Liver (tissue), 3 donors: ENCODE measurements around the gene TNNI3.

Experiments
- EGR1 ChIP-seq, 2 donors: IDR thresholded peaks; 2 replicates each; pipeline ENCODE4 v1.6.1; 2016 to 2018; ENCODE audit warnings: antibody characterized with exemption in 2 of 2, low read depth in 2 of 2
- FOXA1 ChIP-seq: IDR thresholded peaks from 2 replicates; pipeline ENCODE4 v1.6.1; 2016; ENCODE audit warnings: antibody characterized with exemption
- JUND ChIP-seq, 2 donors: IDR thresholded peaks; 2 replicates each; pipeline ENCODE4 v1.6.1; 2016; ENCODE audit warnings: antibody characterized with exemption in 2 of 2
- RAD21 ChIP-seq, 2 donors: IDR thresholded peaks; 2 replicates each; pipeline ENCODE4 v1.6.1; 2016; ENCODE audit warnings: antibody characterized with exemption in 2 of 2, mild to moderate bottlenecking in 2 of 2
- SP1 ChIP-seq: IDR thresholded peaks from 2 replicates; pipeline ENCODE4 v1.6.1; 2018; ENCODE audit warnings: antibody characterized with exemption, mild to moderate bottlenecking
- TAF1 ChIP-seq: conservative IDR thresholded peaks from 2 replicates; pipeline ENCODE4 v1.6.1; 2016; ENCODE audit warnings: antibody characterized with exemption, mild to moderate bottlenecking
- YY1 ChIP-seq: IDR thresholded peaks from 2 replicates; pipeline ENCODE4 v1.6.1; 2016; ENCODE audit warnings: antibody characterized with exemption, mild to moderate bottlenecking
- TF ChIP-seq, protein P1 (sequence below): fragments of 150-350 bp; IDR thresholded peaks from 2 replicates; pipeline ENCODE4 v1.5.1; 2017; ENCODE audit warnings: improper control_type of control experiment, low read depth, low read length; ENCODE audit not compliant: missing input control
- TF ChIP-seq, protein P2 (sequence below): IDR thresholded peaks from 2 replicates; pipeline ENCODE4 v1.6.1; 2016; ENCODE audit warnings: antibody characterized with exemption, mild to moderate bottlenecking
- TF ChIP-seq, protein P3 (sequence below): IDR thresholded peaks from 2 replicates; pipeline ENCODE4 v1.6.1; 2016; ENCODE audit warnings: antibody characterized with exemption
- TF ChIP-seq, protein P4 (sequence below): IDR thresholded peaks from 2 replicates; pipeline ENCODE4 v1.6.1; 2016; ENCODE audit warnings: antibody characterized with exemption
- donor health status: healthy.
- donor health status: healthy.

DNA sequence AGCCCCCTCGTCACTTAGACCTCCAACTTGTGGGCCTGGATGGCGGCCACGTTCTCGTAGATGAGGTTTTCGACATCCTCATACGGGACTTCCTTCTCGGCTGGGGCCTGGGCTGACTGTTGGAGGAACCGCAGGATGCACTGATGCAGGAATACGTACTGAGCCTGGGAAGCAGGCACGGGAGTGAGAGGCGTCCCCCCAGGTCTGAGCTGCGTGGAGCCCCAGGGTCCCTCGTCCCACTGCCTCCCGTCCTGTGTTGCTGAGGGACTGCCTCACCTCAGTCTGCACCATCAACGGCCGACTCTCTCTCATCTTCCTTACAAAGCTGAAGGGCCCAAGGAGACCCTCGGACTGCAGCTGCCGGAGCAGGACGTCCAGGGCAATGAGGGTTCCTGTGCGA is 24.2 kb upstream of the TNNI3 start:
- TF ChIP-seq, protein P1, sequence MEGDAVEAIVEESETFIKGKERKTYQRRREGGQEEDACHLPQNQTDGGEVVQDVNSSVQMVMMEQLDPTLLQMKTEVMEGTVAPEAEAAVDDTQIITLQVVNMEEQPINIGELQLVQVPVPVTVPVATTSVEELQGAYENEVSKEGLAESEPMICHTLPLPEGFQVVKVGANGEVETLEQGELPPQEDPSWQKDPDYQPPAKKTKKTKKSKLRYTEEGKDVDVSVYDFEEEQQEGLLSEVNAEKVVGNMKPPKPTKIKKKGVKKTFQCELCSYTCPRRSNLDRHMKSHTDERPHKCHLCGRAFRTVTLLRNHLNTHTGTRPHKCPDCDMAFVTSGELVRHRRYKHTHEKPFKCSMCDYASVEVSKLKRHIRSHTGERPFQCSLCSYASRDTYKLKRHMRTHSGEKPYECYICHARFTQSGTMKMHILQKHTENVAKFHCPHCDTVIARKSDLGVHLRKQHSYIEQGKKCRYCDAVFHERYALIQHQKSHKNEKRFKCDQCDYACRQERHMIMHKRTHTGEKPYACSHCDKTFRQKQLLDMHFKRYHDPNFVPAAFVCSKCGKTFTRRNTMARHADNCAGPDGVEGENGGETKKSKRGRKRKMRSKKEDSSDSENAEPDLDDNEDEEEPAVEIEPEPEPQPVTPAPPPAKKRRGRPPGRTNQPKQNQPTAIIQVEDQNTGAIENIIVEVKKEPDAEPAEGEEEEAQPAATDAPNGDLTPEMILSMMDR: no peak
- TF ChIP-seq TAF1 (no peak), JUND (IDR thresholded peaks at IDR 0.05) (no peak), YY1 (no peak), SP1 (no peak), RAD21 (IDR thresholded peaks at IDR 0.05) (no peak), FOXA1 (no peak), EGR1 (IDR thresholded peaks at IDR 0.05; ENCODE audit: low read depth in 2 of 2) (no peak)
- TF ChIP-seq, protein P2, sequence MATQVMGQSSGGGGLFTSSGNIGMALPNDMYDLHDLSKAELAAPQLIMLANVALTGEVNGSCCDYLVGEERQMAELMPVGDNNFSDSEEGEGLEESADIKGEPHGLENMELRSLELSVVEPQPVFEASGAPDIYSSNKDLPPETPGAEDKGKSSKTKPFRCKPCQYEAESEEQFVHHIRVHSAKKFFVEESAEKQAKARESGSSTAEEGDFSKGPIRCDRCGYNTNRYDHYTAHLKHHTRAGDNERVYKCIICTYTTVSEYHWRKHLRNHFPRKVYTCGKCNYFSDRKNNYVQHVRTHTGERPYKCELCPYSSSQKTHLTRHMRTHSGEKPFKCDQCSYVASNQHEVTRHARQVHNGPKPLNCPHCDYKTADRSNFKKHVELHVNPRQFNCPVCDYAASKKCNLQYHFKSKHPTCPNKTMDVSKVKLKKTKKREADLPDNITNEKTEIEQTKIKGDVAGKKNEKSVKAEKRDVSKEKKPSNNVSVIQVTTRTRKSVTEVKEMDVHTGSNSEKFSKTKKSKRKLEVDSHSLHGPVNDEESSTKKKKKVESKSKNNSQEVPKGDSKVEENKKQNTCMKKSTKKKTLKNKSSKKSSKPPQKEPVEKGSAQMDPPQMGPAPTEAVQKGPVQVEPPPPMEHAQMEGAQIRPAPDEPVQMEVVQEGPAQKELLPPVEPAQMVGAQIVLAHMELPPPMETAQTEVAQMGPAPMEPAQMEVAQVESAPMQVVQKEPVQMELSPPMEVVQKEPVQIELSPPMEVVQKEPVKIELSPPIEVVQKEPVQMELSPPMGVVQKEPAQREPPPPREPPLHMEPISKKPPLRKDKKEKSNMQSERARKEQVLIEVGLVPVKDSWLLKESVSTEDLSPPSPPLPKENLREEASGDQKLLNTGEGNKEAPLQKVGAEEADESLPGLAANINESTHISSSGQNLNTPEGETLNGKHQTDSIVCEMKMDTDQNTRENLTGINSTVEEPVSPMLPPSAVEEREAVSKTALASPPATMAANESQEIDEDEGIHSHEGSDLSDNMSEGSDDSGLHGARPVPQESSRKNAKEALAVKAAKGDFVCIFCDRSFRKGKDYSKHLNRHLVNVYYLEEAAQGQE: no peak
- TF ChIP-seq, protein P3, sequence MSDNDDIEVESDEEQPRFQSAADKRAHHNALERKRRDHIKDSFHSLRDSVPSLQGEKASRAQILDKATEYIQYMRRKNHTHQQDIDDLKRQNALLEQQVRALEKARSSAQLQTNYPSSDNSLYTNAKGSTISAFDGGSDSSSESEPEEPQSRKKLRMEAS: no peak
- TF ChIP-seq, protein P4, sequence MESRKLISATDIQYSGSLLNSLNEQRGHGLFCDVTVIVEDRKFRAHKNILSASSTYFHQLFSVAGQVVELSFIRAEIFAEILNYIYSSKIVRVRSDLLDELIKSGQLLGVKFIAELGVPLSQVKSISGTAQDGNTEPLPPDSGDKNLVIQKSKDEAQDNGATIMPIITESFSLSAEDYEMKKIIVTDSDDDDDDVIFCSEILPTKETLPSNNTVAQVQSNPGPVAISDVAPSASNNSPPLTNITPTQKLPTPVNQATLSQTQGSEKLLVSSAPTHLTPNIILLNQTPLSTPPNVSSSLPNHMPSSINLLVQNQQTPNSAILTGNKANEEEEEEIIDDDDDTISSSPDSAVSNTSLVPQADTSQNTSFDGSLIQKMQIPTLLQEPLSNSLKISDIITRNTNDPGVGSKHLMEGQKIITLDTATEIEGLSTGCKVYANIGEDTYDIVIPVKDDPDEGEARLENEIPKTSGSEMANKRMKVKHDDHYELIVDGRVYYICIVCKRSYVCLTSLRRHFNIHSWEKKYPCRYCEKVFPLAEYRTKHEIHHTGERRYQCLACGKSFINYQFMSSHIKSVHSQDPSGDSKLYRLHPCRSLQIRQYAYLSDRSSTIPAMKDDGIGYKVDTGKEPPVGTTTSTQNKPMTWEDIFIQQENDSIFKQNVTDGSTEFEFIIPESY: no peak
